Vagina (tissue), 2 donors: ENCODE results near the gene USP16. TPM values are rescaled to one million over a fixed set of nuclear protein-coding genes. Genes with fewer than 3 reads are reported as not detected.
A peak's percentile ranks its signal among the peaks of the same experiment; 100 is the strongest.
"Not testable (repeated sequence)": the region's sequence is repeated elsewhere in the genome, so short reads cannot be mapped to it uniquely, and the experiment has no call there.

ENCODE experiments used
- DNase-seq, 2 donors: peaks; one replicate each; pipeline ENCODE4 v3.0.0-alpha.2; 2017; ENCODE audit errors: extremely low spot score in 2 of 2
- H3K27ac ChIP-seq: fragments of 200-600 bp; sonication (generic); one replicate; pipeline ENCODE4 v1.5.1; 2019
- H3K27me3 ChIP-seq: fragments of 200-600 bp; sonication (generic); one replicate; pipeline ENCODE4 v1.5.1; 2019
- H3K36me3 ChIP-seq, 2 donors: fragments of 200-600 bp; sonication (generic); one replicate each; pipeline ENCODE4 v1.5.1; 2017 to 2019
- H3K4me1 ChIP-seq: fragments of 200-600 bp; sonication (generic); one replicate; pipeline ENCODE4 v1.5.1; 2019
- H3K4me3 ChIP-seq, 2 donors: fragments of 200-600 bp; sonication (generic); 1 replicate in 1 of 2; 2 replicates in 1 of 2; pipeline ENCODE4 v1.5.1; 2016 to 2019
- H3K9me3 ChIP-seq: fragments of 200-600 bp; sonication (generic); one replicate; pipeline ENCODE4 v1.5.1; 2019
- CTCF ChIP-seq, 3 experiments: fragments of 450-650 bp in 2 of 3; fragments of 200-600 bp in 1 of 3; sonication (generic) in 1 of 3; IDR thresholded peaks; one replicate each; pipeline ENCODE4 v1.5.1; 2017 to 2019; ENCODE audit warnings: antibody characterized with exemption in 3 of 3, mild to moderate bottlenecking in 2 of 3, moderate library complexity in 2 of 3
- POLR2A ChIP-seq, 2 donors: fragments of 450-650 bp; IDR thresholded peaks; one replicate each; pipeline ENCODE4 v1.6.1; 2017; ENCODE audit warnings: antibody characterized with exemption in 2 of 2, mild to moderate bottlenecking in 2 of 2, moderate library complexity in 2 of 2
- POLR2AphosphoS5 ChIP-seq, 2 donors: sonication (generic); formaldehyde crosslinking; IDR thresholded peaks; one replicate each; pipeline ENCODE4 v1.9.0; 2017; ENCODE audit warnings: antibody characterized with exemption in 2 of 2, mild to moderate bottlenecking in 2 of 2, low read depth in 1 of 2; ENCODE audit not compliant: insufficient read depth in 1 of 2
- intact Hi-C: fragments of 100-400 bp; cut with DNase I; formaldehyde crosslinking; loops from one replicate; pipeline ENCODE4 v1.15.1; 2023
- total RNA-seq: library from RNA; depleted of rRNA; stranded (reverse); fragments of >200 nt; gene quantifications from one replicate; pipeline ENCODE4 v1.2.3, GENCODE V29; 2016

Gene USP16
- total RNA-seq, 1 donor from 2014 or later, result 22.8 TPM

GRCh38 chr21:29075706-29076466, 51.4 kb downstream of the USP16 start:
- no peak for TF ChIP-seq CTCF (IDR thresholded peaks at IDR 0.05)
- peak in 1 of 2 donors; percentile 8 for TF ChIP-seq POLR2AphosphoS5 (IDR thresholded peaks at IDR 0.05; ENCODE audit: insufficient read depth in 1 of 2, low read depth in 1 of 2)
- no peak for TF ChIP-seq POLR2A (IDR thresholded peaks at IDR 0.05)
- H3K4me3 ChIP-seq, result no peak overlapping the region
- H3K4me1 ChIP-seq, result peaks cover 30% of the 10 kb centered on the region
- H3K9me3 ChIP-seq, result no peaks in the 10 kb centered on the region
- no peak for DNase-seq
- peak overlapping the region; percentile 83 for H3K27ac ChIP-seq
- no peaks in the 10 kb centered on the region for H3K27me3 ChIP-seq
- intact Hi-C loops, result no loop called here
- H3K36me3 ChIP-seq, result no peaks in the 10 kb centered on the region

- H3K36me3 ChIP-seq, H3K27me3 ChIP-seq, H3K9me3 ChIP-seq, intact Hi-C loops, DNase-seq: not testable (repeated sequence)
- H3K4me3 ChIP-seq, result peak overlapping the region; percentile 44 to 56
- H3K27ac ChIP-seq, result peak overlapping the region; percentile 83
- peaks cover 19% of the 10 kb centered on the region for H3K4me1 ChIP-seq
Measured at GRCh38 chr21:29076731-29077640, 52.5 kb downstream of the USP16 start.

GRCh38 chr21:29077651-29078090, 53.2 kb downstream of the USP16 start:
- Histone ChIP-seq H3K36me3 (no peaks in the 10 kb centered on the region), H3K27ac (peak overlapping the region; percentile 83), H3K27me3 (no peaks in the 10 kb centered on the region), H3K9me3 (no peaks in the 10 kb centered on the region), H3K4me1 (peaks cover 12% of the 10 kb centered on the region), H3K4me3 (peak overlapping the region; percentile 44 to 56)
- TF ChIP-seq POLR2AphosphoS5 (IDR thresholded peaks at IDR 0.05; ENCODE audit: insufficient read depth in 1 of 2, low read depth in 1 of 2) (no peak), CTCF (IDR thresholded peaks at IDR 0.05) (no peak), POLR2A (IDR thresholded peaks at IDR 0.05) (no peak)
- intact Hi-C loops, result no loop called here
- no peak for DNase-seq

GRCh38 chr21:29078869-29079767, 54.6 kb downstream of the USP16 start:
- Histone ChIP-seq H3K36me3 (no peaks in the 10 kb centered on the region), H3K4me3 (no peak overlapping the region), H3K27me3 (no peaks in the 10 kb centered on the region), H3K4me1 (peaks cover 9% of the 10 kb centered on the region), H3K27ac (no peak overlapping the region), H3K9me3 (no peaks in the 10 kb centered on the region)
- TF ChIP-seq POLR2AphosphoS5 (IDR thresholded peaks at IDR 0.05; ENCODE audit: insufficient read depth in 1 of 2, low read depth in 1 of 2) (no peak), POLR2A (IDR thresholded peaks at IDR 0.05) (no peak), CTCF (IDR thresholded peaks at IDR 0.05) (no peak)
- intact Hi-C loops, result no loop called here
- no peak for DNase-seq

GRCh38 chr21:29080454-29080941, 56.0 kb downstream of the USP16 start:
- no peaks in the 10 kb centered on the region for H3K27me3 ChIP-seq
- TF ChIP-seq CTCF (IDR thresholded peaks at IDR 0.05) (no peak), POLR2AphosphoS5 (IDR thresholded peaks at IDR 0.05; ENCODE audit: insufficient read depth in 1 of 2, low read depth in 1 of 2) (no peak), POLR2A (IDR thresholded peaks at IDR 0.05) (no peak)
- no peak for DNase-seq
- H3K9me3 ChIP-seq, result no peaks in the 10 kb centered on the region
- H3K4me1 ChIP-seq, result peaks cover 9% of the 10 kb centered on the region
- intact Hi-C loops, result no loop called here
- no peak overlapping the region for H3K4me3 ChIP-seq
- H3K36me3 ChIP-seq, result no peaks in the 10 kb centered on the region
- H3K27ac ChIP-seq, result no peak overlapping the region
